GM23248 (cell line): Measurements from ENCODE around the gene TUBD1. TPM values are rescaled to one million over a fixed set of nuclear protein-coding genes. Genes with fewer than 3 reads are reported as not detected.
"Not testable (repeated sequence)": the region's sequence is repeated elsewhere in the genome, so short reads cannot be mapped to it uniquely, and the experiment has no call there.

Experiments
- DNase-seq: peaks from one replicate; pipeline ENCODE4 v3.0.0-alpha.2; 2015
- H2AFZ ChIP-seq: fragments of 200-600 bp; sonication (generic); 2 replicates; pipeline ENCODE4 v1.6.1; 2016; ENCODE audit warnings: antibody characterized with exemption
- H3F3A ChIP-seq: fragments of 200-600 bp; sonication (generic); 2 replicates; pipeline ENCODE4 v1.6.1; 2016; ENCODE audit warnings: mild to moderate bottlenecking, antibody characterized with exemption, mixed run types; ENCODE audit not compliant: insufficient read depth
- H3K27ac ChIP-seq: fragments of 200-600 bp; sonication (generic); 2 replicates; pipeline ENCODE4 v1.5.1; 2016; ENCODE audit warnings: mild to moderate bottlenecking
- H3K27me3 ChIP-seq: fragments of 200-600 bp; sonication (generic); replicated peaks from 2 replicates; pipeline ENCODE4 v1.6.1; 2016; ENCODE audit warnings: mild to moderate bottlenecking; ENCODE audit not compliant: insufficient read depth
- H3K36me3 ChIP-seq: fragments of 200-600 bp; sonication (generic); 2 replicates; pipeline ENCODE4 v1.6.1; 2016; ENCODE audit warnings: low read depth, mild to moderate bottlenecking
- H3K4me1 ChIP-seq: fragments of 200-600 bp; sonication (generic); 2 replicates; pipeline ENCODE4 v1.6.1; 2016; ENCODE audit warnings: mild to moderate bottlenecking; ENCODE audit not compliant: insufficient read depth
- H3K4me2 ChIP-seq: fragments of 200-600 bp; sonication (generic); one replicate; pipeline ENCODE4 v1.6.1; 2016; ENCODE audit warnings: mild to moderate bottlenecking; ENCODE audit not compliant: unreplicated experiment
- H3K4me3 ChIP-seq: fragments of 200-600 bp; sonication (generic); 2 replicates; pipeline ENCODE4 v1.5.1; 2016; ENCODE audit warnings: mild to moderate bottlenecking
- H3K79me2 ChIP-seq: fragments of 200-600 bp; sonication (generic); 2 replicates; pipeline ENCODE4 v1.6.1; 2016; ENCODE audit warnings: mild to moderate bottlenecking; ENCODE audit not compliant: insufficient read depth
- H3K9ac ChIP-seq: fragments of 200-600 bp; sonication (generic); 2 replicates; pipeline ENCODE4 v1.6.1; 2016; ENCODE audit warnings: mild to moderate bottlenecking
- H3K9me2 ChIP-seq: fragments of 200-600 bp; sonication (generic); 2 replicates; pipeline ENCODE4 v1.6.1; 2016; ENCODE audit warnings: mixed run types, mild to moderate bottlenecking, moderate library complexity; ENCODE audit not compliant: insufficient read depth
- H3K9me3 ChIP-seq: fragments of 200-600 bp; sonication (generic); one replicate; pipeline ENCODE4 v1.6.1; 2017; ENCODE audit warnings: low read depth
- H4K20me1 ChIP-seq: fragments of 200-600 bp; sonication (generic); 2 replicates; pipeline ENCODE4 v1.6.0; 2016; ENCODE audit not compliant: insufficient read depth
- EZH2 ChIP-seq: fragments of 200-600 bp; sonication (generic); IDR thresholded peaks from 2 replicates; pipeline ENCODE4 v1.6.1; 2018; ENCODE audit warnings: antibody characterized with exemption, mild to moderate bottlenecking; ENCODE audit not compliant: insufficient read depth, poor library complexity, severe bottlenecking
- EZH2phosphoT487 ChIP-seq: fragments of 200-600 bp; sonication (generic); IDR thresholded peaks from 2 replicates; pipeline ENCODE4 v1.6.1; 2018; ENCODE audit warnings: antibody characterized with exemption, moderate library complexity, mild to moderate bottlenecking, low read depth; ENCODE audit not compliant: insufficient read depth
- WGBS, 2 experiments: methylation state at CpG; one replicate each; pipeline ENCODE4 v1.1.6; 2015 to 2017; ENCODE audit warnings: low lambda C conversion rate in 2 of 2, low coverage in 1 of 2; ENCODE audit errors: missing lambda C conversion rate in 2 of 2; 5-methylcytosine and 5-hydroxymethylcytosine counted together
- in situ Hi-C: fragments of 300-500 bp; cut with MboI; formaldehyde crosslinking; loops from 2 replicates; pipeline ENCODE4 v1.15.0; 2020
- polyA plus RNA-seq: library from polyadenylated mRNA; unstranded; fragments of >200 nt; fragmentation: Nextera tagmentation; extraction: Ambion mirVana; gene quantifications from 2 replicates; pipeline ENCODE4 v1.2.1, GENCODE V29; 2016
- total RNA-seq: library from RNA; depleted of rRNA; stranded (reverse); fragments of >200 nt; shearing (Covaris generic); gene quantifications from 2 replicates; pipeline ENCODE4 v1.2.3, GENCODE V29; 2014

The TUBD1 gene
- total and polyA plus RNA-seq, 2 experiments from 2014 or later, result 3.8 to 4.3 TPM

DNA sequence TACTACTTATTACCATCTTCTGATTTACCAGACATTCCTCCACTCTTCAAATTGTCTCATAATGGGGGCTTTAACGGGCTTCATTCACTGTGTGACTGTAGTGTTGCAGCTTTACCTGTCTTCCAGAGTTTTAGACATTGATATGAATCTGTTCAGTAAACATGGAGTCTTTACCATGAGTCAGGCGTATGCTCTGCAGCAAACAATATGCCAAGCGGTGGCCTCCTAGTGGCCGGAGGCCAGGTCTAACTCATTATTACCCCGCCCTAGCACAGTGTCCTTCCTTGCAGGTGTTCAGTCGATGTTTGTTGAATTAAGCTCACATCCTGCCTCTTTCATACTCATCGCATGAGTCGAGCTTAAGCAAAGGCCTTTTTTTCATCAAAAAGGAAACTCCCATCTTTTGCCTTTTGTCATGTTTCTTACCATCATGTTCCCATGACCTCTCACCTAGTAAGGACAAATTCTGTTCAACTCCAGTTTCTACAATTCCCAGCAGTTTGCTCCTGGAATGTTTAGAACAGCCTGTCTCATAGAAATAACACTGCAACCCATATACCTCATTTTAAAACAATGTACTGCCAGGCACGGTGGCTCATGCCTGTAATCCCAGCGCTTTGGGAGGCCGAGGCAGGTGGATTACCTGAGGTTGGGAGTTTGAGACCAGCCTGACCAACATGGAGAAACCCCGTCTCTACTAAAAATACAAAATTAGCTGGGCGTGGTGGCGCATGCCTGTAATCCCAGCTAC is 39.4 kb downstream of the TUBD1 start:
- no peaks in the 10 kb centered on the region for H3K36me3 ChIP-seq
- peaks cover 32% of the 10 kb centered on the region for H3F3A ChIP-seq
- H3K4me1 ChIP-seq, result peaks cover 31% of the 10 kb centered on the region
- no peaks in the 10 kb centered on the region for H3K79me2 ChIP-seq
- H3K9ac ChIP-seq, result no peak overlapping the region
- no peaks in the 10 kb centered on the region for H4K20me1 ChIP-seq
- no peaks in the 10 kb centered on the region for H3K9me2 ChIP-seq
- H3K27ac ChIP-seq, result peak overlapping the region; percentile 64; the same call in 1 of the 2 replicates
- 82 to 87% methylated on average over 14 of the region's 14 CpGs for WGBS, 2 experiments
- no peak overlapping the region for H3K4me3 ChIP-seq
- in situ Hi-C loops, result no loop called here
- no peak overlapping the region for H2AFZ ChIP-seq
- peak; percentile 71 for DNase-seq
- no peaks in the 10 kb centered on the region for H3K9me3 ChIP-seq
- TF ChIP-seq EZH2 (no peak), EZH2phosphoT487 (no peak)
- H3K4me2 ChIP-seq, result peak overlapping the region; percentile 7
- no peaks in the 10 kb centered on the region for H3K27me3 ChIP-seq

GRCh38 chr17:59852847-59853167 is 39.9 kb downstream of the TUBD1 start:
- 91 to 94% methylated on average over 7 of the region's 7 CpGs for WGBS, 2 experiments
- H3K27me3 ChIP-seq, H3K9me2 ChIP-seq, in situ Hi-C loops, H3K36me3 ChIP-seq, H3K9me3 ChIP-seq, H2AFZ ChIP-seq, DNase-seq, H3K4me3 ChIP-seq, H3K4me2 ChIP-seq, H4K20me1 ChIP-seq, H3K79me2 ChIP-seq: not testable (repeated sequence)
- peaks cover 34% of the 10 kb centered on the region for H3F3A ChIP-seq
- H3K9ac ChIP-seq, result peak overlapping the region; percentile 62
- peak overlapping the region; percentile 64 for H3K27ac ChIP-seq
- peaks cover 29% of the 10 kb centered on the region for H3K4me1 ChIP-seq

DNA sequence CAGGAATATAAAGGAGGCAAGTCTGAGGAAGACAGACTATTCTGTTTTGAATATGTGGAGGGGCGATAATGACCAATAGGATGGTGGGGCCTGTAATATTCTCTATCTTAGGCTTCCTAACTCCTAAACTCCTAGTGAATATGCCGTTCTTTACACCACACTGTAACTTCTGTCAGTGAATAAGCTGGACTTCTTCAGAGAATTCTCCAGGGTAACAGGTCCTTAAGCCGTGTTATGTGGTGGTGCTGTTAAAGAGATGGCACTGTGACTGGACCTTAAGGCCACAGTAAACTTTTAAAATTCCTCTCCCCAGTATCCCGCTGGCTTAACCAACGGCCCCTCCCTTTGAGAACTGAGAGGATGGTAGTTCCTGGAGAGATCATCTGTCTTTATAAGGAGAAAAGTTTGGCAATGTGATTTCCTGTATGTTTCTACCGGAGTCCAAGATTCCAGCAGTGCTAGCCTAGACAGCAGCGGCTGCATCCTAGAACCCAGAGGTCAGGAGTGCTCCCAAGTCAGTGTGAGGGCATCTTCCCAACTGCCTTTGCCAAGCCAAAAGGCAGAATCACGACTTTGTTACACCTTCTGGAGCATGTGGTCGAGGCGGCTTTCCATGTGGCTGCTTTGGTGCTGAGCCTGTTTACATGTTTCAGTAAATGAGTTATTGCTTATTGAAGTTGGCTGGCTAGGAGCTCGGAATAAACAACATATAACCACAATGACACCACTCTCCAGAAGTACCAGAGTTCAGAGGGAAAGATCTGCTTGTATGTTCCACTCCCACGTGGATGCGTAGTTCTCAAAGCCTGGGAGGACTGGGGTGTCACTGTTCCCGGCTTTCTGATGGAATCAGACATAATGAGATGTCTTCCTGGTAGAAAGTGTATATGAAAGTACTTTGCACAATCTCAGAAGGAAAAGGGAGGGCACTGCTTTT is 41.0 kb downstream of the TUBD1 start:
- H4K20me1 ChIP-seq, result no peaks in the 10 kb centered on the region
- H3K9ac ChIP-seq, result peak overlapping the region; percentile 62
- H2AFZ ChIP-seq, result peak overlapping the region; percentile 46
- peak overlapping the region; percentile 64 for H3K27ac ChIP-seq
- WGBS, 2 experiments, result 7 to 10% methylated on average over 14 of the region's 14 CpGs
- peak overlapping the region; percentile 22 for H3K4me3 ChIP-seq
- peak; percentile 86 for DNase-seq
- peak overlapping the region; percentile 50 for H3K4me2 ChIP-seq
- H3K36me3 ChIP-seq, result no peaks in the 10 kb centered on the region
- H3K9me2 ChIP-seq, result no peaks in the 10 kb centered on the region
- no peaks in the 10 kb centered on the region for H3K79me2 ChIP-seq
- H3K9me3 ChIP-seq, result no peaks in the 10 kb centered on the region
- no peaks in the 10 kb centered on the region for H3K27me3 ChIP-seq
- peaks cover 41% of the 10 kb centered on the region for H3F3A ChIP-seq
- in situ Hi-C loops, result no loop called here
- peak; percentile 68; the same call in 1 of the 2 replicates for TF ChIP-seq EZH2phosphoT487
- no peak for TF ChIP-seq EZH2
- peaks cover 37% of the 10 kb centered on the region for H3K4me1 ChIP-seq

GRCh38 chr17:59850311-59850710 is 42.4 kb downstream of the TUBD1 start:
- H3K9me2 ChIP-seq, H3K27me3 ChIP-seq, H3K9me3 ChIP-seq, DNase-seq, H4K20me1 ChIP-seq, H3K27ac ChIP-seq, H3K4me3 ChIP-seq, H3K4me2 ChIP-seq, H3K79me2 ChIP-seq, H2AFZ ChIP-seq, in situ Hi-C loops, H3K36me3 ChIP-seq, H3K9ac ChIP-seq: not testable (repeated sequence)
- WGBS, 2 experiments, result 93 to 94% methylated on average over 14 to 15 of the region's 15 CpGs
- Histone ChIP-seq H3F3A (peaks cover 54% of the 10 kb centered on the region), H3K4me1 (peaks cover 51% of the 10 kb centered on the region)
